Mucosa of descending colon (tissue), 3 donors: Measurements from ENCODE around the gene SOX6. TPM values are rescaled to one million over a fixed set of nuclear protein-coding genes. Genes with fewer than 3 reads are reported as not detected.
A peak's percentile ranks its signal among the peaks of the same experiment; 100 is the strongest.

ENCODE experiments used
- ATAC-seq: fragments of 200-7000 bp; cut with Tn5 transposase; one replicate; pipeline ENCODE4 v1.9.1; 2020; ENCODE audit warnings: mild to moderate bottlenecking, moderate library complexity
- DNase-seq, 3 donors: peaks; one replicate each; pipeline ENCODE4 v3.0.0-alpha.2; 2020
- H3K36me3 ChIP-seq: fragments of 200-600 bp; one replicate; pipeline ENCODE4 v1.8.0; 2021; ENCODE audit warnings: low read depth, mild to moderate bottlenecking
- H3K4me1 ChIP-seq: fragments of 200-600 bp; one replicate; pipeline ENCODE4 v1.8.0; 2021; ENCODE audit warnings: low read depth, mild to moderate bottlenecking
- H3K4me3 ChIP-seq: fragments of 200-600 bp; one replicate; pipeline ENCODE4 v1.8.0; 2021; ENCODE audit warnings: mild to moderate bottlenecking
- H3K9me3 ChIP-seq: fragments of 200-600 bp; one replicate; pipeline ENCODE4 v1.8.0; 2021; ENCODE audit warnings: mild to moderate bottlenecking
- CTCF ChIP-seq: fragments of 200-600 bp; IDR thresholded peaks from one replicate; pipeline ENCODE4 v1.8.0; 2022; ENCODE audit warnings: antibody characterized with exemption, mild to moderate bottlenecking
- intact Hi-C, 2 donors: fragments of 100-400 bp; cut with DNase I in 1 of 2; cut with micrococcal nuclease in 1 of 2; formaldehyde crosslinking; loops; one replicate each; pipeline versions ENCODE4 v1.11.0 to v1.11.1; 2022; cut with DNase I, micrococcal nuclease
- total RNA-seq, 3 donors: library from RNA; stranded (reverse); fragmentation: NEBNext Ultra II Directional in 2 of 3; extraction: Animal tissue kit (Norgen Biotek cat#: 25700) in 2 of 3; gene quantifications; one replicate each; pipeline versions ENCODE4 v1.2.1 to v1.2.4, GENCODE V29; 2021 to 2023
- donor health status: DM: no; HTN: no; CAD: no; lungs with moderate emphysema.
- donor health status: DM: no; HTN: no; CAD: no.
- donor health status: DM: no; HTN: yes; CAD: no.

The SOX6 gene
- total RNA-seq, 3 donors from 2014 or later, result 5.8 to 6.5 (median 6.0) TPM

GRCh38 chr11:16114978-16115871, 241.1 kb downstream of the SOX6 start:
- no peak overlapping the region for H3K4me3 ChIP-seq
- H3K36me3 ChIP-seq, result no peaks in the 10 kb centered on the region
- intact Hi-C loops, result no loop called here
- TF ChIP-seq CTCF, result no peak
- no peaks in the 10 kb centered on the region for H3K9me3 ChIP-seq
- ATAC-seq (no peak), DNase-seq (no peak)
- no peaks in the 10 kb centered on the region for H3K4me1 ChIP-seq

- Histone ChIP-seq H3K4me3 (no peak overlapping the region), H3K9me3 (no peaks in the 10 kb centered on the region), H3K36me3 (no peaks in the 10 kb centered on the region), H3K4me1 (no peaks in the 10 kb centered on the region)
- DNase-seq (no peak), ATAC-seq (no peak)
- TF ChIP-seq CTCF, result no peak
- intact Hi-C loops, result no loop called here
These were observed 241.9 kb downstream of the SOX6 start for GRCh38 chr11:16114431-16114830.

GRCh38 chr11:16111690-16112089, 244.7 kb downstream of the SOX6 start:
- ATAC-seq (no peak), DNase-seq (no peak)
- intact Hi-C loops, result no loop called here
- Histone ChIP-seq H3K4me3 (no peak overlapping the region), H3K9me3 (no peaks in the 10 kb centered on the region), H3K36me3 (no peaks in the 10 kb centered on the region), H3K4me1 (no peaks in the 10 kb centered on the region)
- TF ChIP-seq CTCF, result no peak

- intact Hi-C loops, result no loop called here
- DNase-seq, result no peak
These were observed 245.5 kb downstream of the SOX6 start for GRCh38 chr11:16110886-16111285.

GRCh38 chr11:16099343-16099900, 256.9 kb downstream of the SOX6 start:
- no peaks in the 10 kb centered on the region for H3K9me3 ChIP-seq
- TF ChIP-seq CTCF, result no peak
- H3K4me3 ChIP-seq, result no peak overlapping the region
- no peaks in the 10 kb centered on the region for H3K36me3 ChIP-seq
- intact Hi-C loops, result no loop called here
- peaks cover 8% of the 10 kb centered on the region for H3K4me1 ChIP-seq
- ATAC-seq, result peak; percentile 82
- DNase-seq, result peak in 1 of 3 donors; percentile 11

More at GRCh38 chr11:16110886-16111285, 245.5 kb downstream of the SOX6 start:
- Histone ChIP-seq H3K4me3 (no peak overlapping the region), H3K36me3 (no peaks in the 10 kb centered on the region), H3K9me3 (peaks cover 1% of the 10 kb centered on the region), H3K4me1 (no peaks in the 10 kb centered on the region)
- TF ChIP-seq CTCF, result no peak
- ATAC-seq, result no peak
